BJ (cell line): ENCODE data around the gene TNFAIP8L3. TPM values are rescaled to one million over a fixed set of nuclear protein-coding genes. Genes with fewer than 3 reads are reported as not detected.

Source experiments
- CTCF ChIA-PET: fragments of 350-600 bp; formaldehyde crosslinking; extraction: SDS; loops from one replicate; lab custom pipeline; 2021; ENCODE audit warnings: antibody characterized with exemption, inconsistent platforms; lab: Yijun Ruan, JAX
- POLR2A ChIA-PET: fragments of 300-600 bp; sonication (Branson Sonifier 250); formaldehyde crosslinking; extraction: SDS; loops from one replicate; lab custom pipeline; 2021; ENCODE audit warnings: antibody characterized with exemption; lab: Charles Lee
- DNase-seq: peaks from one replicate; pipeline ENCODE4 v3.0.0-alpha.2; 2011; ENCODE audit warnings: low read depth
- H3K27me3 ChIP-seq: 2 replicates; pipeline ENCODE4 v1.6.0; 2011; ENCODE audit warnings: low read length; ENCODE audit not compliant: control insufficient read depth, insufficient read depth
- H3K36me3 ChIP-seq: 2 replicates; pipeline ENCODE4 v1.5.1; 2011; ENCODE audit warnings: low read length; ENCODE audit not compliant: control insufficient read depth, insufficient read depth
- H3K4me3 ChIP-seq: 2 replicates; pipeline ENCODE4 v1.5.1; 2011; ENCODE audit warnings: low read depth, mild to moderate bottlenecking, control low read depth, low read length
- polyA plus RNA-seq: library from polyadenylated mRNA; depleted of rRNA; stranded (reverse); fragments of >200 nt; gene quantifications from 2 replicates; pipeline ENCODE4 v1.2.3, GENCODE V29; 2011
- TF ChIP-seq, protein P1 (sequence below): IDR thresholded peaks from 2 replicates; pipeline ENCODE4 v1.5.1; 2011; ENCODE audit warnings: low read depth, mild to moderate bottlenecking, control low read depth, inconsistent platforms, low read length, moderate library complexity; ENCODE audit not compliant: insufficient read depth

Gene TNFAIP8L3
- polyA plus RNA-seq, 1 experiment: 0.04 TPM

DNA sequence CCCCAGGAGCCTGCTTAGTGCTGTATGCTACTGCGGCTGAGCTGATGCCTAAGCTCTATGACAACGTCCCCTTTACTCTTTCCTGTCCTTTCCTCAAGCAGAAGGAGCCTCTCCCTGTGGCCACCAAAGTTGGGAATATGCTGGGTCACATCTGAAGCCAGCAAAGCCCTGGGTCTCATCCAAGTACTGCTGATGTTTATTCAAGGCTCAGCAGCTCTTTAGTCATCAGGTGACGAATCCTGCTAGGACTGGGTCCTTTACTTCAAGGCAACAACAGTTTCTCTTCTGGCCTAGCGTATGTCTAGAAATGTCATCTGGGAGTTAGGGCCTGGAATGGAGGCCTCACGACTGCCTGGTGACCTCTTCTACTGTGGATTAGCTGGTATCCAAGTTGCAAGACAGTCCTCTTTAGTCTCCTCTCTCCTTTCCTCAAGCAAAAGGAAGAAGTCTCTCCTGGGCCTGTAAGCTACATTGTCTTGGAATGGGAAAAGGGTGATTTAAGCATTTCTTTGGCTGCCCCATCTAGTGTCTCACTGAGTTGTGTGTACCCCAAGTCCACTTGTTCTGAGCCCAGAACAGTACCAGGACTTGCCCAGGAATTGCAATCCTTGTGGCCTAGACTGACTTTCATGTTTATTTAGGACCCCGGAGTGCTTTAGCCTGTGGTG, 63.9 kb downstream of the TNFAIP8L3 start:
- POLR2A ChIA-PET: interaction anchor here (0.5 kb wide), 1 partner anchor 1774 kb away, joined by 3 read pairs; no protein-coding TSS in a partner anchor
- CTCF ChIA-PET: no interaction called here
- DNase-seq: peak; percentile 22

DNA sequence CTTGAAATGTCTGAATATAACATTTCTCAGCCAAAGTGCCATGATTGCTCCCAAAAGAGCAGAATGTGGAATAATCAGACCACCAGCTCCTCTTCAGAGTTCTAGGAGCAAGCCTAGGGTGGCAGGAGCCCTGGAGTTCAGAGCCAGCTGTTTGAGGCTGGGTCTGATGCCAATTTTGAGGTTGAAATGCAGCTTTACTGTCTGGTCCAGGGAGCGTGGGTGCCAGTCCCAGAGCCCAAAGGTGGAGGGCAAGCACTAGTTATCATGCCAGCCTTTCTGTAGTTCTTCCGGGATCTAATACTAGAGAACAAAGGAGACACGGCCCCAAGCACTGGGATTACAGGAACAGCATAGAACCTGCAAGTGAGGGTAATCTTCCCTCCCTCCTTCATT, 69.3 kb downstream of the TNFAIP8L3 start:
- ChIA-PET CTCF (no interaction called here), POLR2A (no interaction called here)
- DNase-seq: no peak
- no peak overlapping the region for H3K4me3 ChIP-seq
- 0 out of 2 replicates have a peak, but pooled peaks cover 2% of the 10 kb centered on the region for H3K36me3 ChIP-seq
- TF ChIP-seq, protein P1, sequence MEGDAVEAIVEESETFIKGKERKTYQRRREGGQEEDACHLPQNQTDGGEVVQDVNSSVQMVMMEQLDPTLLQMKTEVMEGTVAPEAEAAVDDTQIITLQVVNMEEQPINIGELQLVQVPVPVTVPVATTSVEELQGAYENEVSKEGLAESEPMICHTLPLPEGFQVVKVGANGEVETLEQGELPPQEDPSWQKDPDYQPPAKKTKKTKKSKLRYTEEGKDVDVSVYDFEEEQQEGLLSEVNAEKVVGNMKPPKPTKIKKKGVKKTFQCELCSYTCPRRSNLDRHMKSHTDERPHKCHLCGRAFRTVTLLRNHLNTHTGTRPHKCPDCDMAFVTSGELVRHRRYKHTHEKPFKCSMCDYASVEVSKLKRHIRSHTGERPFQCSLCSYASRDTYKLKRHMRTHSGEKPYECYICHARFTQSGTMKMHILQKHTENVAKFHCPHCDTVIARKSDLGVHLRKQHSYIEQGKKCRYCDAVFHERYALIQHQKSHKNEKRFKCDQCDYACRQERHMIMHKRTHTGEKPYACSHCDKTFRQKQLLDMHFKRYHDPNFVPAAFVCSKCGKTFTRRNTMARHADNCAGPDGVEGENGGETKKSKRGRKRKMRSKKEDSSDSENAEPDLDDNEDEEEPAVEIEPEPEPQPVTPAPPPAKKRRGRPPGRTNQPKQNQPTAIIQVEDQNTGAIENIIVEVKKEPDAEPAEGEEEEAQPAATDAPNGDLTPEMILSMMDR: no peak
- no peaks in the 10 kb centered on the region for H3K27me3 ChIP-seq

More for the DNA sequence above, 63.9 kb downstream of the TNFAIP8L3 start:
- Histone ChIP-seq H3K4me3 (no peak overlapping the region), H3K36me3 (no peaks in the 10 kb centered on the region), H3K27me3 (no peaks in the 10 kb centered on the region)
- TF ChIP-seq, protein P1: no peak

DNA sequence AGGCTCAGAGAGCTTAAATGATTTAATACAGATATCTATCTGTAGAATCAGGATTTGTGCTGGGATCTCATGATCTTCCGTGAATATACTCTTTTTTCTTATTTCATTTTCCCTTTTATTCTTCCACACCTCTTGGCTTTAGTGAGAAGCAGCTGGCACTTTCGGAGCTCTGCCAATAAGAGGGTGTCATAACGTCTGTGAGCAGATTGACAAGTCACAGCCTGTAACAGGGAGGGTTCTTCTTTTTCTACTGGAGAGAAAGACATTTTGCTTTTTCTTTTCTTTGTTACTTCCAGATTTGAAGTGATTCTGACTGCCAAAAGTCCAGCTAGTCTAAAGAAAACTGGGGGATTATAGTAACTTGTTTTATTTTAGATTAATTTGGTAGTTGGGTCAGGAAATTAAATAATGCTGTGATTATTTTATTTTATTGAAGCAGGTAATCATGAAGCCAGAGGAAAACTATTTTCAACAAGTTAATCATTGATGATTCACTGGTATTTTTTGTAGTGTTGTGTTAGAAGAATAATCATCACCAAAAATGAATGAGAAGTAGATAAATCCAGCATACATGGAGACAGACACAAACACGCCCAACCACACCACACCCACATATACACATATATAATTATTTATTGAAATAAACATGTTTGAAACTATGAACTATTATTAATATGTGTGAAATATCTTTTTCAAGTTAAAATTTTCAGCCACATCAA, 69.8 kb downstream of the TNFAIP8L3 start:
- CTCF ChIA-PET: interaction anchor here (1.2 kb wide), 1 partner anchor 35 kb away, joined by 5 read pairs; no protein-coding TSS in a partner anchor
- POLR2A ChIA-PET: no interaction called here
- H3K4me3 ChIP-seq: no peak overlapping the region
- H3K36me3 ChIP-seq: 0 out of 2 replicates have a peak, but pooled peaks cover 2% of the 10 kb centered on the region
- no peak for DNase-seq
- TF ChIP-seq, protein P1: no peak
- no peaks in the 10 kb centered on the region for H3K27me3 ChIP-seq

DNA sequence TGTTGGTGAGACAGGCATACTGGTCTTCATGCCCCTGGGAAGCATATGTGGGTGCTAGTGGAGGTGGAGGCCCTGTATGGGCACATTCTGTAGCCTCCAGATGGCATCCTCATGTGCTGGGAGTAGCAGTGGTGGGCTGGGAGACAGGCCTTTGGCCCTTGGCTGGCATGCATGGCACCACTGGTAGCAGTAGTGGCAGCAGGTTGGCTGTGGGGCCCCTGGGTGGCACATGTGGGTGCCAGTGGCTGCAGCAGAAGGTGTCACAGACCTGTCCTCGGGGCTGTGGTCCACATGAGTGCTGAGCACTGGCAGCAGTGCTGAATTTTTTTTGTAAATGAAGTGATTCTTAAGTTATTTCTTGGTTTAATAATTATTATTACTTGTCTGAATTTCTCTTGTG, 71.2 kb downstream of the TNFAIP8L3 start:
- TF ChIP-seq, protein P1: no peak
- Histone ChIP-seq H3K36me3 (0 out of 2 replicates have a peak, but pooled peaks cover 2% of the 10 kb centered on the region), H3K4me3 (no peak overlapping the region), H3K27me3 (no peaks in the 10 kb centered on the region)
- ChIA-PET POLR2A (no interaction called here), CTCF (no interaction called here)
- no peak for DNase-seq

DNA sequence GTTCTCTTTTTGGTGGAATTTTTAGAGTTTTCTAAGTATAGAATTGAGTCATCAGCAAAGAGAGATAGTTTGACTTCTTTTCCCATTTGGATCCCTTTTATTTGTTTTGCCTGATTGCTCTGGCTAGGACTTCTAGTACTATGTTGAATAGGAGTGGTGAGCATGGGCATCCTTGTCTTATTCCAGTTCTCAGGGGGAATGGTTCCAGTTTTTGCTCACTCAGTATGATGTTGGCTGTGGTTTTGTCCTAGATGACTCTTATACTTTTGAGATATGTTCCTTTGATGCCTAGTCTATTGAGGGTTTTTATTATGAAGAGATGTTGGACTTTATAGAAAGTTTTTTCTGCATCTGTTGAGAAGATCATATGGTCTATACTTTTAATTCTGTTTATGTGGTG, 72.5 kb downstream of the TNFAIP8L3 start:
- TF ChIP-seq, protein P1: no peak
- Histone ChIP-seq H3K36me3 (0 out of 2 replicates have a peak, but pooled peaks cover 2% of the 10 kb centered on the region), H3K27me3 (no peaks in the 10 kb centered on the region), H3K4me3 (no peak overlapping the region)
- no peak for DNase-seq
- ChIA-PET CTCF (interaction anchor here (0.6 kb wide), 1 partner anchor 131 kb away, joined by 3 read pairs; no protein-coding TSS in a partner anchor), POLR2A (no interaction called here)
